ENCODE measurements around the gene ZFP64.

ZFP64 gene

DNA sequence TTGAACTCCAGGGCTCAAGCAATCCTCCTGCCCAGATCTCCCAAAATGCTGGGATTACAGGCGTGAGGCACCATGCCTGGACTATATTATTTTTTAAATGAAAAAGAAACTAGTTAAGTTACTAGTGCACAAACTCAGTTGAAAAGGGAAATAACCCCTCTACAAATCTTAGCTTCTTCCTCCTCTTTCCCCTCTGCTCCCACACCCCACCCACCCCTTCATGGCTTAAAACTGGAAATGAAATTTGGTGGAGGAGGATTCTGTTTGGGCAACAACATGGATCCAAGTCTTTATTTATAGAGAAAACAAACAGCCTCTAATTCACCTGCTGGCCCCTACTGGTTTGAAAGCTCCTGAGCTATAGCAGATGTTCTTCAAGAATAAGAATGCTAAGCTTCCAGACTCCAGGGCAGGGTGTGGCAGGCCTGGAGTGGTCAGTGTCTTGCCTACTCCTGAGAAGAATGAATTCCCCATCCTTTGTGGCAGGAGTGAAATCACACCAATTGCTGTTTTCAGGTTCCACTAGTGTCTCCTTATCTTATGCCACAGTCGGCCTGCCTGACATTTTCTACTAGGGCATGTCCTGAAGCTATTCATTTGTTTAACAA lies 73.5 kb downstream of the ZFP64 start:
- H3K4me3 ChIP-seq (ENCODE audit: low read depth, low read length): no peak overlapping the region
- TF ChIP-seq, protein P1, sequence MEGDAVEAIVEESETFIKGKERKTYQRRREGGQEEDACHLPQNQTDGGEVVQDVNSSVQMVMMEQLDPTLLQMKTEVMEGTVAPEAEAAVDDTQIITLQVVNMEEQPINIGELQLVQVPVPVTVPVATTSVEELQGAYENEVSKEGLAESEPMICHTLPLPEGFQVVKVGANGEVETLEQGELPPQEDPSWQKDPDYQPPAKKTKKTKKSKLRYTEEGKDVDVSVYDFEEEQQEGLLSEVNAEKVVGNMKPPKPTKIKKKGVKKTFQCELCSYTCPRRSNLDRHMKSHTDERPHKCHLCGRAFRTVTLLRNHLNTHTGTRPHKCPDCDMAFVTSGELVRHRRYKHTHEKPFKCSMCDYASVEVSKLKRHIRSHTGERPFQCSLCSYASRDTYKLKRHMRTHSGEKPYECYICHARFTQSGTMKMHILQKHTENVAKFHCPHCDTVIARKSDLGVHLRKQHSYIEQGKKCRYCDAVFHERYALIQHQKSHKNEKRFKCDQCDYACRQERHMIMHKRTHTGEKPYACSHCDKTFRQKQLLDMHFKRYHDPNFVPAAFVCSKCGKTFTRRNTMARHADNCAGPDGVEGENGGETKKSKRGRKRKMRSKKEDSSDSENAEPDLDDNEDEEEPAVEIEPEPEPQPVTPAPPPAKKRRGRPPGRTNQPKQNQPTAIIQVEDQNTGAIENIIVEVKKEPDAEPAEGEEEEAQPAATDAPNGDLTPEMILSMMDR (IDR thresholded peaks at IDR 0.05; ENCODE audit: low read depth, low read length): no peak

DNA sequence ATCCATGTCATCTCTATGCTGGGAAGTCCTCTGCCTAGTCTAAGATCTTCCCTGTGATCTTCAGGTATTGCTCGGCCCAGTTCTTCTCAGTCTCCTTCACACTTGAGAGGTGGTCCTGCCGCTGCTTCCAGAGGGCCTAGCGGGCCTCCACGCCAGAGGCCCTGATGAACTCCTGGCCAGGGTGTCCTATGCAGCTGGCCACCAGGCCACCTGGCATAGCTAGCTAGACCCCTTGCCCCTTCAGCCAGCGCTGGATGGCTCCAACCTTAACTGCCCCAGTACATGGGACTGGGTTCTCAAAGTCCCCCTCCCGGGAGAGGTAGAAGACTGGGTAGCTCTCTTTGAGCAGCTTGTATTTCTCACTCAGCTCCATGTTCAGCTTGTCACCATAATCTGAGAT lies 81.1 kb downstream of the ZFP64 start:
- TF ChIP-seq, protein P1 (IDR thresholded peaks at IDR 0.05; ENCODE audit: low read depth, low read length): no peak
- no peak overlapping the region for H3K4me3 ChIP-seq (ENCODE audit: low read depth, low read length)

DNA sequence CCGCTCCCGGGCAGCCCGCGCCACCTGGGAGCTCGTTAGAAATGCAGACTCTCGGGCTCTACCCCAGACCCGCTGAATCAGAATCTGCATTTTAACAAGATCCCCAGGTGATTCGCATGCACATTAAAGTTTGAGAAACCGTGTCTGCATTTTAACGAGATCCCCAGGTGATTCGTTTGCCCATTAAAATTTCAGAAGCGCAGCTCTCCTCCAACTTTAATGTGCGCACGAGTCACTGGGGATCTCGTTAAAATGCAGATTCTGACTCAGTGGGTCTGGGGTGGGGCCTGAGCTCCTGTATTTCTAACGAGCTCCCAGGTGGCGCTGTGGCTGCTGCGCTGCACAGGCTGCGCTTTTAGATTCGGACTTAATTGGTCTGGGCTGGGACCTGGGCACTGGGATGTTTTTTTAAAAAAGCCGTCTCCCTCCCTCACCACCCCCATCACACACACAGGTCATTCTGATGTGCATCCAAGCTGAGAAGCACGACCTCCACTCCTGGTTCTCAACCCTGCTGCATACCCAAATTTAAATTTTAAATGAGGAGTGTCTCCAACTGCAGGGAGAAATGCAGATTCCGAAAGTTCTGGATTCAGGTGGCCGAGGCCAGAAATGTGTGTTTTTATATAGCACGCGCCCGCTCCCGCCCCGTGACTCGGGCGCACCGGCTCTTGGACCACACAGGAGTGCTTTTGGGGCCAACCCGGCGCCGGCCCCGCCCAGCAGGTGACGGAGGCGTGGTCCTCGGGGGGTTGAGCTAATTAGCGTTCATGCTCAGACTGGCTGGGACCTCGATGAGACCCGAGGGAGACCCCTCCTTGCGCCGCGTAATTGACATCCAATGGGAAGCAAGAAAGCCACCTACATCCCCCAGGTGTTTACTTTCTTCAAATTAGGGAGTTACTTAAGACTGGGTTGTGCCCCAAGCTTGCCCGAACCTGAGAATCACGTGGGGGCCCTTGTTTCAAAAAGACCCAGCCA lies 85.8 kb downstream of the ZFP64 start:
- peak overlapping the region; percentile 59 for H3K4me3 ChIP-seq (ENCODE audit: low read depth, low read length)
- TF ChIP-seq, protein P1 (IDR thresholded peaks at IDR 0.05; ENCODE audit: low read depth, low read length): peak; percentile 31

DNA sequence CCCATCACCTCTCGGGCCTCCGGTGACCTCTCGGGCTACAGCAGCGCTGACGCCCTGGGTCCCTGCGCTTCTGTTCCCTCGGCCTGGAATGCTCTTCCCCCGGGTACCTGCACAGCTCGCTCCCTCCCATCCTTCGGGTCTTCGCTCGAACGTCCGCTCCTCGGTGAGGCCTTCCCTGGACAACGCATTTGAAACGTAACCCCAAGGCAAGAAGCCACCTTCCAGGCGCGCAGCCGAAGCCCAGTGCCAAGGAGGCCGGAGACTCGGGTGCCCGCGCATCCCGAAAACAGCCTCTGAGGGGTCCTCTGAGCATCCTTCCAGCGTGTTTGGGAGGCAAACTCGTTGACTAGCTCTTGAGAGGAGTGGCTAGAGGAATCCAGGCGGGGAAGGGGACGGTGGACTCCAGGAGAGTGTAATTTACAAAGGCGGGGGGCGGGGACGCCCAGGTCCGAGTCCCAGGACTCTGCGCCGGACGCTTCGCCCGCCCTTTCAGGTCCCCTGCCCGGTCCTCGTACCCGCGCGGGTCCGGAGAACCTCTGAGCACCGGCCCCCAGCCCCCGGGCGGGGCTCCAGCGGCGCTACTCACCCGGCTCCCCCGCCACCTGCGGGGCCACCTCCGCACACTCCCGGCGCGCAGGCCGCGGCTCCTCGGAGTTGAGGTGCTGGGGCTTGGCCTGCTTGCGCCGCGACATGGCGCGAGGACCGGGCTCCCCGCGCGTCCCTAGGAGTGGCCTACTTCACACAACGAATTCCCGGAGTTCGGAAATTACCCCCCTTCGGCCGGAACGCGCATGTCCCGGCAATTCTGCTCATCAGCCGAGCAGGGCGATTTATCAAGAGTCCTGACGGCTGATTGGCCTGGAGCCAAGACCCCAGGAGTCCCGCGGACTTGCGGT lies 86.8 kb downstream of the ZFP64 start:
- TF ChIP-seq, protein P1 (IDR thresholded peaks at IDR 0.05; ENCODE audit: low read depth, low read length): no peak
- peak overlapping the region; percentile 59 for H3K4me3 ChIP-seq (ENCODE audit: low read depth, low read length)

DNA sequence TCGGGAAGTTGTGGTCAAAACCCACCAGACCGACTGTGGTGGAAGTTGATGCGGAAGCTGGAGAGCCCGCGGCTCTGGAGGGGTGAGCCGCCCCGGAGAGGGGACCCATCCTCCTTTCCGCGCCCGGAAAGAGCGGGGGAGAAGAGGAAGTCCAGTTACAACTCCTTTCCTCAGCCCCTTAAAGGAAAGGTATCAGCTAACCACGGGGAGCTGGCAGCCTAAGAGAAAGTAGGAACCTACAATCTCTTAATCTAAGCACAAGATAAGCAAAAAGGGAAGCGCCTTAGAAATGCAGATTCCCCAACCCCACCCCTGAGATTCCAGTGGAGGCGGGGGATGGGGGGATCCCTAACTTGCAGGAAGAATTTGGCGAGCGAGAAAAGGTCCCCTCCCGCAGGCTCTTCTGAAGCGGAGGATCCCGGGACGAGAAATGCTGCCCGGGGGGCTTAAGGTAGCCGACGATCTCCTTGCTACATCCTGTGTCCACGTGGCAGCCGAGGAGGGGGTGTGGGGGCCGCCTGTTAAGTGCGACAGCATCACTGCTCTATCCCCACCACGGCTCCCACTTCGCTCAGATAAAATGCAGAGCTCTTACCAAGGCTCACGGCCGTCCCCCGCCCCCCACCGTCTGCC lies 87.5 kb downstream of the ZFP64 start:
- TF ChIP-seq, protein P1 (IDR thresholded peaks at IDR 0.05; ENCODE audit: low read depth, low read length): no peak

DNA sequence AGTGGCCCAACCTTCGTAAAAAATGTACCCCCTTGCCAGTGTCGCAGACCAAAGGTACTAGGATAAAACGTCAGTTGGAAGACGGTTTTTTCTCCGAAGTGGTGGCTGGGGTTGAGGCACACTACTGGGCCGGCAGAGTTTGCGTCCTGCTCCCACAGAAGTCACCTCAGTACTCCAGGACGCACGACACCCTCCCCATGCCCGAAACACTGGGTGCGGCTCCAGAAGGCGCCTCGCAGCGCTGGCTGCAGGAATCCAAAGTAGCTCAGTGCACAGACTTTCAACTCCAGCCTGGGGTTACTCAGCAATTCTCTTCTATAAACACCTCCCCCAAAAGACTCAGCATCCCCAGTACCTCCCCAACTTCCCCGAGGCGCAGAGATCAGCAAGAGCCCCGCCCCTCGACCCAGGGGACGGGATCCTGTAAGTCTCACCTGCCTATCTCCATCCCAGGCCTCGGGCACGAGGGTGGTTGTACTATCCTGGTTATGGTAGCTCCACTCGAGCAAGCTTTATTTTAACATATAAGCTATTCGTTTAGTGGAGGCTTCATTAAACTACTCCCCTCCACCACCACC lies 88.2 kb downstream of the ZFP64 start:
- H3K4me3 ChIP-seq (ENCODE audit: low read depth, low read length): peak overlapping the region; percentile 59
- TF ChIP-seq, protein P1 (IDR thresholded peaks at IDR 0.05; ENCODE audit: low read depth, low read length): no peak

More for the DNA sequence above, 87.5 kb downstream of the ZFP64 start:
- peak overlapping the region; percentile 59 for H3K4me3 ChIP-seq (ENCODE audit: low read depth, low read length)
